Tibial nerve (tissue), 3 donors: Measurements from ENCODE around the gene GSG1L.

Experiments used
- CTCF ChIP-seq, 5 experiments: fragments of 200-600 bp in 3 of 5; fragments of 450-650 bp in 2 of 5; sonication (generic) in 3 of 5; IDR thresholded peaks; one replicate each; pipeline ENCODE4 v1.5.1; 2016 to 2019; ENCODE audit warnings: antibody characterized with exemption in 5 of 5, mild to moderate bottlenecking in 3 of 5, moderate library complexity in 2 of 5
- POLR2A ChIP-seq, 2 donors: fragments of 450-650 bp; IDR thresholded peaks; one replicate each; pipeline ENCODE4 v1.6.1; 2017; ENCODE audit warnings: antibody characterized with exemption in 2 of 2, mild to moderate bottlenecking in 2 of 2, moderate library complexity in 2 of 2

DNA sequence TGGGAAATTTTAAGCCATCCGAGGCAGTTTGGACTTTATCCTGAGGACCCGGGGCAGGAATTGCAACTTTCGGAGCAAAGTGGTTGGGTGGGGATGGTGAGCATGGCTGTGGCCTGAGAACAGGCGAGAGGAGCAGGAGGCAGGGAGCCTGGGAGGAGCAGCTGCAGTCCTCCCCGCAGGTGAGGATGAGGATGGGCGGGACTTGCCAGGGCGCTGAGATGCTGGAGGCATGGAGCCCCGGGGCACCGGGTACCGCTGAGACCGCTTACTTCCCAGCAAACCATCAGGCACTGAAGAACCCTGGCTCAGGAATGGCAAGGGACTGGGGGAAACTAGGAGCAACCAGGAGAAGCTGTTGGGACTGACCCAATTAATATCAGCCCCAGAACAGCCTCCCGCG lies 210.8 kb downstream of the GSG1L start:
- TF ChIP-seq CTCF (IDR thresholded peaks at IDR 0.05): no peak
- TF ChIP-seq POLR2A (IDR thresholded peaks at IDR 0.05): no peak
